Measurements from ENCODE around the gene KIF22.

KIF22 gene

GRCh38 chr16:29804020-29804419, 13.5 kb downstream of the KIF22 start:
- WGBS (ENCODE audit: insufficient coverage, insufficient read length): no CpG with 5 or more reads among the region's 8 CpGs
- Histone ChIP-seq H3K4me1 (ENCODE audit: control insufficient read depth, insufficient read depth, low read length) (peaks cover 5% of the 10 kb centered on the region), H3K27me3 (ENCODE audit: control insufficient read depth, insufficient read depth, low read length) (no peaks in the 10 kb centered on the region), H3K36me3 (ENCODE audit: control insufficient read depth, insufficient read depth, low read length) (peaks cover 30% of the 10 kb centered on the region), H3K27ac (ENCODE audit: low read length) (no peak overlapping the region), H3K9me3 (ENCODE audit: control insufficient read depth, insufficient read depth, low read length) (no peaks in the 10 kb centered on the region), H3K4me3 (ENCODE audit: low read length) (no peak overlapping the region)
- no peak for DNase-seq (ENCODE audit: low read depth, low spot score)

GRCh38 chr16:29804455-29805231, 14.1 kb downstream of the KIF22 start:
- no peak overlapping the region for H3K27ac ChIP-seq (ENCODE audit: low read length)
- no peak for DNase-seq (ENCODE audit: low read depth, low spot score)
- H3K36me3 ChIP-seq (ENCODE audit: control insufficient read depth, insufficient read depth, low read length): peaks cover 29% of the 10 kb centered on the region
- peaks cover 6% of the 10 kb centered on the region for H3K4me1 ChIP-seq (ENCODE audit: control insufficient read depth, insufficient read depth, low read length)
- H3K4me3 ChIP-seq (ENCODE audit: low read length): peak overlapping the region; percentile 53; the same call in 1 of the 2 replicates
- WGBS (ENCODE audit: insufficient coverage, insufficient read length): no CpG with 5 or more reads among the region's 26 CpGs
- H3K27me3 ChIP-seq (ENCODE audit: control insufficient read depth, insufficient read depth, low read length): no peaks in the 10 kb centered on the region
- H3K9me3 ChIP-seq (ENCODE audit: control insufficient read depth, insufficient read depth, low read length): no peaks in the 10 kb centered on the region

GRCh38 chr16:29805232-29806098, 14.9 kb downstream of the KIF22 start:
- Histone ChIP-seq H3K9me3 (ENCODE audit: control insufficient read depth, insufficient read depth, low read length) (no peaks in the 10 kb centered on the region), H3K27ac (ENCODE audit: low read length) (no peak overlapping the region), H3K4me1 (ENCODE audit: control insufficient read depth, insufficient read depth, low read length) (peaks cover 8% of the 10 kb centered on the region), H3K4me3 (ENCODE audit: low read length) (peak overlapping the region; percentile 53; the same call in 1 of the 2 replicates), H3K36me3 (ENCODE audit: control insufficient read depth, insufficient read depth, low read length) (peaks cover 25% of the 10 kb centered on the region), H3K27me3 (ENCODE audit: control insufficient read depth, insufficient read depth, low read length) (no peaks in the 10 kb centered on the region)
- WGBS (ENCODE audit: insufficient coverage, insufficient read length): no CpG with 5 or more reads among the region's 103 CpGs
- no peak for DNase-seq (ENCODE audit: low read depth, low spot score)

GRCh38 chr16:29806099-29806579, 15.6 kb downstream of the KIF22 start, which contains the start of gene MAZ:
MAZ (plus strand) TSS chr16:29806529; CDS start chr16:29806702, 173 bp downstream.
- no peak for DNase-seq (ENCODE audit: low read depth, low spot score)
- Histone ChIP-seq H3K9me3 (ENCODE audit: control insufficient read depth, insufficient read depth, low read length) (no peaks in the 10 kb centered on the region), H3K4me1 (ENCODE audit: control insufficient read depth, insufficient read depth, low read length) (peaks cover 8% of the 10 kb centered on the region), H3K36me3 (ENCODE audit: control insufficient read depth, insufficient read depth, low read length) (peaks cover 21% of the 10 kb centered on the region), H3K4me3 (ENCODE audit: low read length) (peak within 1 kb of the TSS; percentile 53), H3K27ac (ENCODE audit: low read length) (no peak within 1 kb of the TSS), H3K27me3 (ENCODE audit: control insufficient read depth, insufficient read depth, low read length) (no peaks in the 10 kb centered on the region)
- WGBS (ENCODE audit: insufficient coverage, insufficient read length): no CpG with 5 or more reads among the region's 67 CpGs

- Histone ChIP-seq H3K36me3 (ENCODE audit: control insufficient read depth, insufficient read depth, low read length) (peaks cover 16% of the 10 kb centered on the region), H3K9me3 (ENCODE audit: control insufficient read depth, insufficient read depth, low read length) (no peaks in the 10 kb centered on the region), H3K4me3 (ENCODE audit: low read length) (peak overlapping the region; percentile 50), H3K4me1 (ENCODE audit: control insufficient read depth, insufficient read depth, low read length) (peaks cover 8% of the 10 kb centered on the region), H3K27me3 (ENCODE audit: control insufficient read depth, insufficient read depth, low read length) (no peaks in the 10 kb centered on the region), H3K27ac (ENCODE audit: low read length) (no peak overlapping the region)
- no CpG with 5 or more reads among the region's 99 CpGs for WGBS (ENCODE audit: insufficient coverage, insufficient read length)
- no peak for DNase-seq (ENCODE audit: low read depth, low spot score)
These were observed 16.3 kb downstream of the KIF22 start for GRCh38 chr16:29806641-29807425.

- H3K4me1 ChIP-seq (ENCODE audit: control insufficient read depth, insufficient read depth, low read length): peaks cover 8% of the 10 kb centered on the region
These were observed 17.1 kb downstream of the KIF22 start for GRCh38 chr16:29807426-29808218.

GRCh38 chr16:29808219-29808900, 17.8 kb downstream of the KIF22 start:
- DNase-seq (ENCODE audit: low read depth, low spot score): no peak

More at GRCh38 chr16:29807426-29808218, 17.1 kb downstream of the KIF22 start:
- Histone ChIP-seq H3K27me3 (ENCODE audit: control insufficient read depth, insufficient read depth, low read length) (no peaks in the 10 kb centered on the region), H3K9me3 (ENCODE audit: control insufficient read depth, insufficient read depth, low read length) (no peaks in the 10 kb centered on the region), H3K27ac (ENCODE audit: low read length) (no peak overlapping the region), H3K4me3 (ENCODE audit: low read length) (peak overlapping the region; percentile 50), H3K36me3 (ENCODE audit: control insufficient read depth, insufficient read depth, low read length) (peaks cover 16% of the 10 kb centered on the region)
- no CpG with 5 or more reads among the region's 69 CpGs for WGBS (ENCODE audit: insufficient coverage, insufficient read length)
- no peak for DNase-seq (ENCODE audit: low read depth, low spot score)

GRCh38 chr16:29809031-29809747, 18.6 kb downstream of the KIF22 start:
- Histone ChIP-seq H3K27ac (ENCODE audit: low read length) (no peak overlapping the region), H3K27me3 (ENCODE audit: control insufficient read depth, insufficient read depth, low read length) (no peaks in the 10 kb centered on the region), H3K4me1 (ENCODE audit: control insufficient read depth, insufficient read depth, low read length) (peaks cover 14% of the 10 kb centered on the region), H3K9me3 (ENCODE audit: control insufficient read depth, insufficient read depth, low read length) (no peaks in the 10 kb centered on the region), H3K36me3 (ENCODE audit: control insufficient read depth, insufficient read depth, low read length) (peaks cover 16% of the 10 kb centered on the region), H3K4me3 (ENCODE audit: low read length) (no peak overlapping the region)
- DNase-seq (ENCODE audit: low read depth, low spot score): no peak
- WGBS (ENCODE audit: insufficient coverage, insufficient read length): no CpG with 5 or more reads among the region's 31 CpGs

More at GRCh38 chr16:29808219-29808900, 17.8 kb downstream of the KIF22 start:
- H3K4me3 ChIP-seq (ENCODE audit: low read length): peak overlapping the region; percentile 50; the same call in 1 of the 2 replicates
- no CpG with 5 or more reads among the region's 25 CpGs for WGBS (ENCODE audit: insufficient coverage, insufficient read length)
- peaks cover 10% of the 10 kb centered on the region for H3K4me1 ChIP-seq (ENCODE audit: control insufficient read depth, insufficient read depth, low read length)
- no peak overlapping the region for H3K27ac ChIP-seq (ENCODE audit: low read length)
- peaks cover 16% of the 10 kb centered on the region for H3K36me3 ChIP-seq (ENCODE audit: control insufficient read depth, insufficient read depth, low read length)
- no peaks in the 10 kb centered on the region for H3K27me3 ChIP-seq (ENCODE audit: control insufficient read depth, insufficient read depth, low read length)
- H3K9me3 ChIP-seq (ENCODE audit: control insufficient read depth, insufficient read depth, low read length): no peaks in the 10 kb centered on the region

Data from iPS DF 6.9 (cell line).